Neural cell (in vitro differentiated cells): ENCODE results near the gene GADL1. TPM values are rescaled to one million over a fixed set of nuclear protein-coding genes. Genes with fewer than 3 reads are reported as not detected.

Experiments
- H2AFZ ChIP-seq: fragments of 200-600, 300-800 bp; sonication (generic), shearing (Covaris generic); 2 replicates; pipeline ENCODE4 v1.6.0; 2014; ENCODE audit warnings: low read depth, mild to moderate bottlenecking, antibody characterized with exemption, low read length, moderate library complexity
- H3F3A ChIP-seq: fragments of 200-600 bp; shearing (Covaris generic); 2 replicates; pipeline ENCODE4 v1.6.1; 2016; ENCODE audit warnings: mild to moderate bottlenecking, moderate library complexity, mixed read lengths, antibody characterized with exemption, low read length; ENCODE audit not compliant: insufficient read depth, poor library complexity, severe bottlenecking
- H3K27ac ChIP-seq: fragments of 200-600, 300-800 bp; sonication (generic), shearing (Covaris generic); 2 replicates; pipeline ENCODE4 v1.5.1; 2014; ENCODE audit warnings: mild to moderate bottlenecking, low read length, moderate library complexity
- H3K27me3 ChIP-seq: fragments of 300-800, 200-600 bp; sonication (generic), shearing (Covaris generic); 2 replicates; pipeline ENCODE4 v1.6.0; 2014; ENCODE audit warnings: mild to moderate bottlenecking, low read depth, low read length, moderate library complexity; ENCODE audit not compliant: insufficient read depth
- H3K36me3 ChIP-seq: fragments of 300-800, 200-600 bp; sonication (generic), shearing (Covaris generic); 2 replicates; pipeline ENCODE4 v1.5.1; 2014; ENCODE audit warnings: mild to moderate bottlenecking, antibody characterized with exemption, low read length, moderate library complexity; ENCODE audit not compliant: insufficient read depth
- H3K4me2 ChIP-seq: fragments of 300-800, 200-600 bp; sonication (generic), shearing (Covaris generic); 2 replicates; pipeline ENCODE4 v1.6.0; 2014; ENCODE audit warnings: mild to moderate bottlenecking, low read length
- H3K4me3 ChIP-seq: fragments of 300-800, 200-600 bp; sonication (generic), shearing (Covaris generic); 2 replicates; pipeline ENCODE4 v1.5.1; 2014; ENCODE audit warnings: mild to moderate bottlenecking, low read length, moderate library complexity
- H3K79me2 ChIP-seq: fragments of 200-600 bp; shearing (Covaris generic); replicated peaks from 2 replicates; pipeline ENCODE4 v1.6.0; 2014; ENCODE audit warnings: mild to moderate bottlenecking, low read length, moderate library complexity; ENCODE audit not compliant: insufficient read depth
- H3K9ac ChIP-seq: fragments of 300-800, 200-600 bp; sonication (generic), shearing (Covaris generic); 2 replicates; pipeline ENCODE4 v1.6.1; 2016; ENCODE audit warnings: mild to moderate bottlenecking, low read length, mixed read lengths
- H3K9me2 ChIP-seq: fragments of 200-600 bp; shearing (Covaris generic); 2 replicates; pipeline ENCODE4 v1.6.1; 2016; ENCODE audit warnings: mild to moderate bottlenecking, low read length, mixed read lengths; ENCODE audit not compliant: insufficient read depth
- H3K9me3 ChIP-seq: fragments of 200-600, 300-800 bp; sonication (generic), shearing (Covaris generic); 2 replicates; pipeline ENCODE4 v1.6.1; 2016; ENCODE audit warnings: mild to moderate bottlenecking, mixed run types, low read length, moderate library complexity, mixed read lengths
- H4K20me1 ChIP-seq: fragments of 200-600 bp; shearing (Covaris generic); 2 replicates; pipeline ENCODE4 v1.6.1; 2016; ENCODE audit warnings: mild to moderate bottlenecking, mixed run types; ENCODE audit not compliant: insufficient read depth
- CTCF ChIP-seq: fragments of 450-650 bp; IDR thresholded peaks from 2 replicates; pipeline ENCODE4 v1.5.1; 2014; ENCODE audit warnings: antibody characterized with exemption, mild to moderate bottlenecking, moderate library complexity; ENCODE audit not compliant: poor library complexity, severe bottlenecking
- EP300 ChIP-seq: fragments of 450-650 bp; conservative IDR thresholded peaks from 2 replicates; pipeline ENCODE4 v1.6.1; 2014; ENCODE audit warnings: antibody characterized with exemption, mild to moderate bottlenecking, moderate library complexity; ENCODE audit not compliant: poor library complexity, severe bottlenecking
- EZH2 ChIP-seq: fragments of 200-600, 300-800 bp; shearing (Covaris generic), sonication (generic); IDR thresholded peaks from 2 replicates; pipeline ENCODE4 v1.6.1; 2014; ENCODE audit warnings: antibody characterized with exemption, low read length, borderline replicate concordance, mild to moderate bottlenecking; ENCODE audit not compliant: insufficient read depth, poor library complexity, severe bottlenecking
- MXI1 ChIP-seq: fragments of 450-650 bp; conservative IDR thresholded peaks from 2 replicates; pipeline ENCODE4 v1.6.1; 2014; ENCODE audit warnings: antibody characterized with exemption, mild to moderate bottlenecking; ENCODE audit not compliant: poor library complexity, severe bottlenecking
- POLR2AphosphoS5 ChIP-seq: IDR thresholded peaks from 2 replicates; pipeline ENCODE4 v1.6.1; 2012
- RAD21 ChIP-seq: fragments of 450-650 bp; conservative IDR thresholded peaks from 2 replicates; pipeline ENCODE4 v1.6.1; 2014; ENCODE audit warnings: antibody characterized with exemption, mild to moderate bottlenecking, moderate library complexity
- REST ChIP-seq: IDR thresholded peaks from 2 replicates; pipeline ENCODE4 v1.6.1; 2012; ENCODE audit warnings: borderline replicate concordance
- SMC3 ChIP-seq: fragments of 450-650 bp; conservative IDR thresholded peaks from 2 replicates; pipeline ENCODE4 v1.6.1; 2014; ENCODE audit warnings: antibody characterized with exemption, mild to moderate bottlenecking, moderate library complexity; ENCODE audit not compliant: poor library complexity
- TAF1 ChIP-seq: IDR thresholded peaks from 2 replicates; pipeline ENCODE4 v1.6.1; 2012; ENCODE audit warnings: low read depth
- polyA minus RNA-seq: library from RNA; depleted of rRNA, polyadenylated mRNA; stranded (reverse); fragments of >200 nt; gene quantifications from 2 replicates; pipeline ENCODE4 v1.2.3, GENCODE V29; 2014
- polyA plus RNA-seq: library from polyadenylated mRNA; depleted of rRNA; stranded (reverse); fragments of >200 nt; gene quantifications from 2 replicates; pipeline ENCODE4 v1.2.3, GENCODE V29; 2014

Gene GADL1
- polyA plus RNA-seq: not detected in 2 replicates
- polyA minus RNA-seq: not detected in 2 replicates

- Histone ChIP-seq H3K9ac (no peak within 1 kb of the TSS), H3K79me2 (no peaks in the 10 kb centered on the region), H3K9me3 (no peaks in the 10 kb centered on the region), H3K4me3 (peak within 1 kb of the TSS; percentile 65), H3K9me2 (no peaks in the 10 kb centered on the region), H3F3A (no peaks in the 10 kb centered on the region), H3K36me3 (no peaks in the 10 kb centered on the region), H4K20me1 (no peaks in the 10 kb centered on the region), H3K27ac (no peak within 1 kb of the TSS), H3K4me2 (peak within 1 kb of the TSS; percentile 6), H2AFZ (no peak within 1 kb of the TSS), H3K27me3 (peaks cover 19% of the 10 kb centered on the region)
- TF ChIP-seq EP300: no peak
- no peak for TF ChIP-seq SMC3
- TF ChIP-seq POLR2AphosphoS5: no peak
- no peak for TF ChIP-seq TAF1
- TF ChIP-seq RAD21: no peak
- TF ChIP-seq MXI1: no peak
- TF ChIP-seq REST: no peak
- TF ChIP-seq CTCF: peak; percentile 21
- peak; percentile 21 for TF ChIP-seq EZH2
These were observed at the start of gene GADL1 for GRCh38 chr3:30894521-30895251. Gene GADL1 (minus strand): TSS chr3:30894661. CDS start chr3:30894614, 47 bp downstream.

GRCh38 chr3:30944124-30944523 is 49.7 kb upstream of the GADL1 start:
- no peak overlapping the region for H3K4me2 ChIP-seq
- H3K79me2 ChIP-seq: no peaks in the 10 kb centered on the region
- H3K9me2 ChIP-seq: no peaks in the 10 kb centered on the region
- TF ChIP-seq POLR2AphosphoS5 (no peak), EP300 (no peak), RAD21 (no peak), SMC3 (no peak), REST (no peak), EZH2 (no peak), TAF1 (no peak), CTCF (no peak), MXI1 (no peak)
- no peak overlapping the region for H3K4me3 ChIP-seq
- H4K20me1 ChIP-seq: no peaks in the 10 kb centered on the region
- no peak overlapping the region for H3K9ac ChIP-seq
- no peaks in the 10 kb centered on the region for H3K36me3 ChIP-seq
- no peaks in the 10 kb centered on the region for H3K9me3 ChIP-seq
- H3K27ac ChIP-seq: no peak overlapping the region
- H2AFZ ChIP-seq: no peak overlapping the region
- H3F3A ChIP-seq: no peaks in the 10 kb centered on the region
- H3K27me3 ChIP-seq: no peaks in the 10 kb centered on the region
